Adrenal gland (tissue), 12 donors: ENCODE results near the gene DEFB132. TPM values are rescaled to one million over a fixed set of nuclear protein-coding genes. Genes with fewer than 3 reads are reported as not detected.

Experiments used
- DNase-seq, 7 donors: peaks; one replicate each; pipeline ENCODE4 v3.0.0-alpha.2; 2019 to 2020
- H3K27ac ChIP-seq, 5 donors: fragments of 200-600 bp; sonication (generic) in 4 of 5; 1 replicate in 3 of 5; 2 replicates in 2 of 5; pipeline versions ENCODE4 v1.5.1 to v1.8.0; 2016 to 2020; ENCODE audit warnings: mild to moderate bottlenecking in 1 of 5
- H3K27me3 ChIP-seq: fragments of 200-600 bp; 2 replicates; pipeline ENCODE4 v1.8.0; 2021
- H3K36me3 ChIP-seq, 2 donors: fragments of 200-600 bp; replicated peaks in 1 of 2; 1 replicate in 1 of 2; 2 replicates in 1 of 2; pipeline versions ENCODE4 v1.5.1 to v1.8.0; 2018 to 2022
- H3K4me1 ChIP-seq, 2 donors: fragments of 200-600 bp; replicated peaks in 1 of 2; 1 replicate in 1 of 2; 2 replicates in 1 of 2; pipeline versions ENCODE4 v1.5.1 to v1.8.0; 2018 to 2021
- H3K4me3 ChIP-seq, 4 donors: fragments of 200-600 bp; sonication (generic) in 3 of 4; one replicate each; pipeline ENCODE4 v1.5.1; 2016 to 2018
- H3K9me3 ChIP-seq, 3 donors: fragments of 200-600 bp; sonication (generic) in 1 of 3; replicated peaks in 1 of 3; 1 replicate in 2 of 3; 2 replicates in 1 of 3; pipeline versions ENCODE4 v1.5.1 to v1.8.0; 2016 to 2021
- POLR2A ChIP-seq, 2 donors: fragments of 450-650 bp; IDR thresholded peaks; one replicate each; pipeline ENCODE4 v1.6.1; 2017; ENCODE audit warnings: antibody characterized with exemption in 2 of 2, mild to moderate bottlenecking in 2 of 2, moderate library complexity in 1 of 2
- WGBS, 4 donors: extraction: QIAGEN DNeasy Blood & Tissue Kit in 2 of 4; methylation state at CpG; one replicate each; pipeline versions ENCODE4 v1.1.5 to v1.1.7; 2013 to 2017; 5-methylcytosine and 5-hydroxymethylcytosine counted together
- intact Hi-C, 2 donors: fragments of 100-400 bp; cut with DNase I; formaldehyde crosslinking; loops; one replicate each; pipeline versions ENCODE4 v1.14.1 to v1.15.0; 2022 to 2023
- polyA plus RNA-seq, 3 donors: library from polyadenylated mRNA; stranded (reverse); fragments of 200-250 nt in 2 of 3; fragments of 350-450 nt in 1 of 3; fragmentation: Illumina TruSeq in 1 of 3; extraction: RNeasy Lipid Tissue Mini Kit (QIAGEN cat#74804) in 1 of 3; gene quantifications; one replicate each; pipeline ENCODE4 v1.2.3, GENCODE V29; 2013 to 2014
- total RNA-seq, 9 donors: library from RNA; depleted of rRNA in 4 of 9; stranded (reverse); fragments of >200 nt in 4 of 9; fragments of 120-200 nt in 1 of 9; fragmentation: NEBNext Ultra II Directional in 1 of 9; extraction: Animal tissue kit (Norgen Biotek cat#: 25700) in 1 of 9; gene quantifications; one replicate each; pipeline versions ENCODE4 v1.1.0 to v1.2.4, GENCODE V29; 2013 to 2023
- TF ChIP-seq, protein P1 (sequence below), 6 experiments: fragments of 450-650 bp in 4 of 6; fragments of 200-600 bp in 2 of 6; sonication (generic) in 1 of 6; IDR thresholded peaks; 1 replicate in 5 of 6; 2 replicates in 1 of 6; pipeline versions ENCODE4 v1.5.1 to v1.8.0; 2016 to 2021; ENCODE audit warnings: antibody characterized with exemption in 6 of 6, mild to moderate bottlenecking in 2 of 6, moderate library complexity in 1 of 6
- donor health status: healthy with polysubstance abuse.
- donor health status: Bipolar disorder and iron deficiency.
- donor health status: DM: yes; HTN: yes; CAD: no.
- donor health status: DM: no; HTN: no; CAD: no.
- donor health status: DM: no; HTN: no; CAD: no.
- donor health status: DM: yes; HTN: yes; CAD: no.

Gene DEFB132
- total and polyA plus RNA-seq, 12 donors, result 0.03 TPM; not detected in 11

DNA sequence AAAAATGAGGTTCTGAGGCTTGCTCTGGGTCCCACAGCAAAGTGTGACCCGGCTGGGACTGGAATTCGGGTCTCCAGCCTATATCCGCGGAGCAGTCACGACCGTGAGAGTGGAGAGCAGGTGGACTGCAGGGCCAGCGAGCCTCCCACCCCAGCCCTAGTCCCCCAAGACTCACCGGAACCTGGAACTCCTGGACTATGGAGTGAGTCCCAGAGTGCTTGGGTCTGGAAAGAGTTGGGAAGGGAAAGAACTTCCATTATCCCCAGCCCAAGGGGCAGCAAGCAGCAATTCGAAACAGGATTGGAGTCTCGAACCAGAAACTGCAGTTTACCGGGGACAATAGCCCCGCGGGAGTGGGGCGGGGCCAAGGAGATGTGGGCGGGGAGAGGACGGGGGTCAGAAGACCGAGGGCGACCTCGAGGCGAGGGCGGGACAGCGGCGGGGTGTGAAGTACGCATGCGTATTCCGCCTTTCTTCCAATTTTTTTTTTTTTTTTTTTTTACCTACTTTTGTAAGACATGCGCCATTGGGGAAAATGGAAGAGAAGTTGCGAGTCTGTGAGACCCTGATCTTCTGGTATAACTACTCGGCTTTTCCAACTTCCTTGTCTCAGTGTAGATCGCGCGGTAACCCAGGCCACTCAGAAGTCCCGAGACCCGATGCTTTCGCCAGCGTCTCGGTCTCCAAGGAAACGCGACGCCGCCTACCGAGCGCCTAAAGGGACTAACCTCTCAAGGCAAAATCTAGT is 32.7 kb downstream of the DEFB132 start, which contains the start of gene C20orf96:
Gene C20orf96 (minus strand): TSS at position 667 of the 748 bp plus-strand sequence. CDS start 140 bp downstream, at position 527.
- peaks cover 10 to 15% of the 10 kb centered on the region in 2 donors for H3K4me1 ChIP-seq
- intact Hi-C loops, result no loop called here
- H3K27me3 ChIP-seq, result no peaks in the 10 kb centered on the region
- H3K4me3 ChIP-seq, result peak within 1 kb of the TSS in 3 of 4 donors; percentile 50 to 72 (median 54)
- TF ChIP-seq POLR2A (IDR thresholded peaks at IDR 0.05), result no peak
- TF ChIP-seq, protein P1, sequence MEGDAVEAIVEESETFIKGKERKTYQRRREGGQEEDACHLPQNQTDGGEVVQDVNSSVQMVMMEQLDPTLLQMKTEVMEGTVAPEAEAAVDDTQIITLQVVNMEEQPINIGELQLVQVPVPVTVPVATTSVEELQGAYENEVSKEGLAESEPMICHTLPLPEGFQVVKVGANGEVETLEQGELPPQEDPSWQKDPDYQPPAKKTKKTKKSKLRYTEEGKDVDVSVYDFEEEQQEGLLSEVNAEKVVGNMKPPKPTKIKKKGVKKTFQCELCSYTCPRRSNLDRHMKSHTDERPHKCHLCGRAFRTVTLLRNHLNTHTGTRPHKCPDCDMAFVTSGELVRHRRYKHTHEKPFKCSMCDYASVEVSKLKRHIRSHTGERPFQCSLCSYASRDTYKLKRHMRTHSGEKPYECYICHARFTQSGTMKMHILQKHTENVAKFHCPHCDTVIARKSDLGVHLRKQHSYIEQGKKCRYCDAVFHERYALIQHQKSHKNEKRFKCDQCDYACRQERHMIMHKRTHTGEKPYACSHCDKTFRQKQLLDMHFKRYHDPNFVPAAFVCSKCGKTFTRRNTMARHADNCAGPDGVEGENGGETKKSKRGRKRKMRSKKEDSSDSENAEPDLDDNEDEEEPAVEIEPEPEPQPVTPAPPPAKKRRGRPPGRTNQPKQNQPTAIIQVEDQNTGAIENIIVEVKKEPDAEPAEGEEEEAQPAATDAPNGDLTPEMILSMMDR (IDR thresholded peaks at IDR 0.05), result peak; percentile 14 to 63 (median 38)
- H3K27ac ChIP-seq, result peak within 1 kb of the TSS; percentile 54 to 84 (median 67)
- no peaks in the 10 kb centered on the region for H3K9me3 ChIP-seq
- peak; percentile 93 to 96 (median 95) for DNase-seq
- 0% methylated on average over 41 to 43 of the region's 43 CpGs for WGBS, 4 donors
- no peaks in the 10 kb centered on the region for H3K36me3 ChIP-seq

DNA sequence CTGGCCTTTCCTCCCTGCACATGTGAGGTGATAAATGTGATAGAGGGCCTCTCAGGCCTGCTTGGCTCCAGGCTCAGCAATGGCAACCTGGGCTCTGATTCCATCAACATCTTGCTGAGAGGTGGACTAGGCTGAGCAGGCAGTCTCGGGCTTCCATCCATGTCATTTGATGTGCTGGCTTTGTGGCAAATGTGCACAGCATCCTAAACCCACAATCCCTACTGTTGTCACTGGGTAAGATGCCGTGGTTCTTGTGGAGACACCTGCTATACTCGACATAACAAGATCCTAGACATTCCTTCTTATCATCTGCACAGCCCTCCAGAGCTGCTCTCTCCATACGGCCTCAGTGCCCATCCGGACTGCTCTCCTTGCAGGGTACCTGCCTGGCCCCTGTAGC is 37.1 kb downstream of the DEFB132 start:
- TF ChIP-seq POLR2A (IDR thresholded peaks at IDR 0.05), result no peak
- TF ChIP-seq, protein P1 (IDR thresholded peaks at IDR 0.05), result no peak
- intact Hi-C loops, result no loop called here
- no peaks in the 10 kb centered on the region for H3K9me3 ChIP-seq
- no peak for DNase-seq
- no peaks in the 10 kb centered on the region for H3K27me3 ChIP-seq
- H3K27ac ChIP-seq, result no peak overlapping the region
- H3K4me3 ChIP-seq, result no peak overlapping the region
- H3K4me1 ChIP-seq, result peaks cover 23 to 30% of the 10 kb centered on the region in 2 donors
- 86 to 93% (median 88%) methylated on average over 5 of the region's 5 CpGs for WGBS, 4 donors
- no peaks in the 10 kb centered on the region for H3K36me3 ChIP-seq

DNA sequence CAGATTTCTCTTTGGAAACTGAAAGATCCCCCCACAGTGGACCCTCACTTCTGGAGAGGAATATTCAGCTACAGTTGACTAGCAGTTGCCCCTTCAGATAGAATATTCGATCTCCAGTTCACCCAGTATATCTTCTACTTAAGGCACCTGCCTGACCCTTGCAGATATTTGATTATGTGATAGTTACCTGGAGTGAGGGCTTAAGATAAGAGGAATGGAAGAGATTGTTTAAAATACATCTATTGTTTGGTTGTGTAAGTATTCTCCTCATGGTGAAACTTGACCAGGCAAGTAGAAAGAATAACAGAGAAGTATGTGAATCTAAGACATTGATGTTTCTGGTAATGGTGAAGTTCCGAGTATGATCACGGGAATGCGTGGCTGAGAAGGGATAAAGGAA is 38.3 kb downstream of the DEFB132 start:
- Histone ChIP-seq H3K4me1 (peaks cover 30 to 36% of the 10 kb centered on the region in 2 donors), H3K36me3 (no peaks in the 10 kb centered on the region), H3K27me3 (no peaks in the 10 kb centered on the region), H3K4me3 (no peak overlapping the region), H3K27ac (no peak overlapping the region), H3K9me3 (no peaks in the 10 kb centered on the region)
- DNase-seq, result no peak
- TF ChIP-seq, protein P1 (IDR thresholded peaks at IDR 0.05), result no peak
- TF ChIP-seq POLR2A (IDR thresholded peaks at IDR 0.05), result no peak
- 91 to 96% (median 94%) methylated on average over 4 of the region's 4 CpGs for WGBS, 4 donors
- intact Hi-C loops, result no loop called here

DNA sequence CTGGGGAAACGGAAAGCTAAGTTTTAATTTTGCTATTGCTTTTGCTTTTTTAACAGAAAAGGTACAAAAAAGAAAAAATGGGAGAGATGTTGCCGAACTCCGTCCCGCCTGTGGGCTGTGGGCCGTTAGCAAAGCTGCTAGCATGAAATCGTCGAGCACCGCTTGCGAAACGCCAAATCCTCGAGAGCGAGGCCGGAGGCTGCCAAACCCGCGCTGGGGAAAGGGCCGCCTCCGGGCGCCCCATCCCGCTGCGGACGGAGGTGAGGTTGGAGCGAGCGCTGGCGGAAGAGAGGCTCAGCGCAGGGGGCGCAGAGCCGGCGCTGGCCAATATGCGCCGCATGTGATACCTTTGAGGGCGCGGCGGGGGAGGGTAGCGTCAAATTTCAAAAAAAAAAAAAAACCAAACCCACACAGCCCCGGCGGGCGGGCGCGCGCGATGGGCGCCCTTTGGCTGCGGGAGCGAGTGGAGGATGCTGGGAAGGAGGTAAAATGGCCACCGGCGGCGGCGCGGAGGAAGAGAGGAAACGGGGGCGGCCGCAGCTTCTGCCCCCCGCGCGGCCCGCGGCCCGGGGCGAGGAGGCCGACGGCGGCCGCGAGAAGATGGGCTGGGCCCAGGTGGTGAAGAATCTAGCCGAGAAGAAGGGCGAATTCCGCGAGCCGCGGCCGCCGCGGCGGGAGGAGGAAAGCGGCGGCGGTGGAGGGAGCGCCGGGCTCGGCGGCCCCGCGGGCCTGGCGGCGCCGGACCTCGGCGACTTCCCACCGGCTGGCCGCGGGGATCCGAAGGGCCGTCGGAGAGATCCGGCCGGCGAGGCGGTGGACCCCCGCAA is 39.8 kb downstream of the DEFB132 start, which contains the start of gene ZCCHC3:
Gene ZCCHC3 (plus strand): TSS at position 473 of the 827 bp plus-strand sequence. CDS start 17 bp downstream, at position 490.
- WGBS, 4 donors, result 0% methylated on average over 47 to 98 of the region's 99 CpGs
- H3K27me3 ChIP-seq, result no peaks in the 10 kb centered on the region
- peak within 1 kb of the TSS; percentile 14 to 94 (median 70) for H3K4me3 ChIP-seq
- H3K9me3 ChIP-seq, result no peaks in the 10 kb centered on the region
- intact Hi-C loops, result no loop called here
- peaks cover 40% of the 10 kb centered on the region in 2 donors for H3K4me1 ChIP-seq
- DNase-seq, result peak; percentile 87 to 94 (median 92)
- TF ChIP-seq, protein P1 (IDR thresholded peaks at IDR 0.05), result peak in 3 of 6 experiments; percentile 12 to 20 (median 18)
- peak; percentile 62 to 74 for TF ChIP-seq POLR2A (IDR thresholded peaks at IDR 0.05)
- peak within 1 kb of the TSS; percentile 88 to 100 (median 98) for H3K27ac ChIP-seq
- no peaks in the 10 kb centered on the region for H3K36me3 ChIP-seq
